Daoy (cell line): ENCODE data around the gene GPRASP1. TPM values are rescaled to one million over a fixed set of nuclear protein-coding genes. Genes with fewer than 3 reads are reported as not detected.

ENCODE experiments used
- DNase-seq: peaks from one replicate; pipeline ENCODE4 v3.0.0-alpha.2; 2015; ENCODE audit warnings: low read depth
- total RNA-seq: library from RNA; depleted of rRNA; stranded (reverse); fragments of >200 nt; shearing (Covaris generic); gene quantifications from 2 replicates; pipeline ENCODE4 v1.2.3, GENCODE V29; 2014; rRNA removed

Gene GPRASP1
- total RNA-seq, 1 experiment from 2014 or later: 0.69 TPM

DNA sequence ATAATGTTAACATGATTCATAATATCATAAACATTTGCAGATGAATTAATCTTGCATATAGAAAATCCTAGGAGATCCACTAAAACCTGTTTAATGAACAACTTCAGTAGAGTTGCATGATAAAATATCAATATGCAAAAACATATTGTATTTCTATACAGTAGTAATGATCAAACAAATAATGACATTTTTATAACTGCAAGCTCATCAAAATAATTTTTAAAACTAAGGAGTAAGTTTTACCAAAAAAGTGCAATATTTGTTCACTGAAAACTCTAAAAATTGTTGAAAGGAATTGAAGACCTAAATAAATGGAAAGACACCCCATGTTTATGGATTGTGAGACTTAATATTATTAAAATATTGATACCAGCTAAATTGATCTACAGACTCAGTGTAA lies 45.0 kb downstream of the GPRASP1 start:
- no peak for DNase-seq

DNA sequence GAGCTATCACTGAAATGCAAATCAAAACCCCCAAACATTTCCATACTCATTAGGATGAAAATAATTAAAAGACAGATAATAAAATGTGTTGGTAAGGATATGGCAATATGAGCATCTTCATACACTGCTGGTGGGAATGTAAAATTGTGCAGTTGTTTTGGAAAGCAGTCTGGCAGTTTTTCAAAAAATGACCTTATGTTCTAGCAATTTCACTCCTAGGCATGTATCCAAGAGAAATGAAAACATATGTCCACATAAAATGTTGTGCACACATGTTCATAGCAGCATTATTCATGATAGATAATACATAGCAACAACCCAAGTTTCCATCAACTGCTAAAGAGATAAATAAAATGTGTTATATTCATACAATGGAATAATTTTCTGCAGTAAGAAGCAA lies 46.2 kb downstream of the GPRASP1 start:
- DNase-seq: no peak

Other genes starting within 250 kb of the GPRASP1 start
- 1.9 TPM in 1 of 2 replicates, not detected in the other for gene NXF2B, start 211.5 kb upstream of the GPRASP1 start, total RNA-seq
- not detected in 2 replicates for gene TCP11X2, start 179.7 kb upstream of the GPRASP1 start, total RNA-seq
- gene TMSB15A, start 134.7 kb upstream of the GPRASP1 start, total RNA-seq: 18.2 and 31.4 TPM in 2 replicates
- gene ARMCX5, start 52.0 kb upstream of the GPRASP1 start, total RNA-seq: 10.5 and 17.1 TPM in 2 replicates
- 12.0 and 17.4 TPM in 2 replicates for gene GPRASP2, start 61.0 kb downstream of the GPRASP1 start, total RNA-seq
- gene GPRASP3, start 69.3 kb downstream of the GPRASP1 start, total RNA-seq: 3.2 and 3.9 TPM in 2 replicates